Measurements from ENCODE around the gene TEX28. TPM values are rescaled to one million over a fixed set of nuclear protein-coding genes. Genes with fewer than 3 reads are reported as not detected.
"Not testable (repeated sequence)": the region's sequence is repeated elsewhere in the genome, so short reads cannot be mapped to it uniquely, and the experiment has no call there.

Gene TEX28
- total RNA-seq, 1 donor from 2014 or later = not detected

DNA sequence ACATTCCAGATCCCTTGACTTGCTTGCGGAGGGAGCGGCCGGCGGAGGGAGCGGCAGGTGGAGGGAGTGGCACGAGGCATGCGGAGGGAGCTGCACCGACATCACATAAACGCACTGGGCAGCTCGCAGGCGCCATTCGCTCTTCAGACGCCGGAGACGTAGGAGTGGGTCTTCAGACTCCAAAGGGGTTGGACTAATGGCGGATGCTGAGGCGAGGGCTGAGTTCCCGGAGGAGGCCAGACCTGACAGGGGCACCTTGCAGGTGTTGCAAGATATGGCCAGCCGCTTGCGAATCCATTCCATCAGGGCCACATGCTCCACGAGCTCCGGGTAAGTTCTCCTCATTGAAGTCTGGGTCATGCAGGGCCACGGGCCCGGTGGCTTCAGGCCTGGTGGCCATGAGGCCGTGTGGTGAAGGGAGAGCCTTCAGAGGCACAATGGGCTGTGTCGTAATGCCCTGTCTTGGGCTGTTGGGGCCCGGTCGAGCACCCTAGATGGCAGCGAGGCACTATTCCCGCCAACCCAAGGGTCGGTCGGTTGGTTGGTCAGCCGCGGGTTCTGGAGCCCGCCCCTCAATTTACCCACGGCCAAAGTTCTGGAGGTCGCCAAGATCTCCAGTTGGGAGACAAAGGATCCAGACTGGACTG, 863 bp upstream of the TEX28 start, which contains the start of gene TKTL1:
TKTL1 (plus strand) TSS at position 132 of the 647 bp plus-strand sequence; CDS start at position 197, 65 bp downstream.
- H3K9me3 Mint-ChIP-seq = peaks cover 30% of the 10 kb centered on the region
- H3K79me2 ChIP-seq (ENCODE audit: low read depth) = no peaks in the 10 kb centered on the region
- H3K9ac ChIP-seq = no peak within 1 kb of the TSS
- H3K4me1 Mint-ChIP-seq = no peaks in the 10 kb centered on the region
- H3K4me3 Mint-ChIP-seq = no peak within 1 kb of the TSS
- TF ChIP-seq, protein P1, sequence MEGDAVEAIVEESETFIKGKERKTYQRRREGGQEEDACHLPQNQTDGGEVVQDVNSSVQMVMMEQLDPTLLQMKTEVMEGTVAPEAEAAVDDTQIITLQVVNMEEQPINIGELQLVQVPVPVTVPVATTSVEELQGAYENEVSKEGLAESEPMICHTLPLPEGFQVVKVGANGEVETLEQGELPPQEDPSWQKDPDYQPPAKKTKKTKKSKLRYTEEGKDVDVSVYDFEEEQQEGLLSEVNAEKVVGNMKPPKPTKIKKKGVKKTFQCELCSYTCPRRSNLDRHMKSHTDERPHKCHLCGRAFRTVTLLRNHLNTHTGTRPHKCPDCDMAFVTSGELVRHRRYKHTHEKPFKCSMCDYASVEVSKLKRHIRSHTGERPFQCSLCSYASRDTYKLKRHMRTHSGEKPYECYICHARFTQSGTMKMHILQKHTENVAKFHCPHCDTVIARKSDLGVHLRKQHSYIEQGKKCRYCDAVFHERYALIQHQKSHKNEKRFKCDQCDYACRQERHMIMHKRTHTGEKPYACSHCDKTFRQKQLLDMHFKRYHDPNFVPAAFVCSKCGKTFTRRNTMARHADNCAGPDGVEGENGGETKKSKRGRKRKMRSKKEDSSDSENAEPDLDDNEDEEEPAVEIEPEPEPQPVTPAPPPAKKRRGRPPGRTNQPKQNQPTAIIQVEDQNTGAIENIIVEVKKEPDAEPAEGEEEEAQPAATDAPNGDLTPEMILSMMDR (IDR thresholded peaks at IDR 0.05) = no peak
- no peak within 1 kb of the TSS for H3K4me2 ChIP-seq
- H3K36me3 Mint-ChIP-seq = no peaks in the 10 kb centered on the region
- H3F3A ChIP-seq (ENCODE audit: low read depth) = no peaks in the 10 kb centered on the region
- no peak for DNase-seq (ENCODE audit: low spot score)
- H3K4me3 ChIP-seq = no peak within 1 kb of the TSS
- H2AFZ ChIP-seq (replicated peaks) = no peak within 1 kb of the TSS
- peaks cover 7% of the 10 kb centered on the region for H3K9me3 ChIP-seq (ENCODE audit: low read depth)
- no peak within 1 kb of the TSS for H3K27ac ChIP-seq
- no peaks in the 10 kb centered on the region for H3K36me3 ChIP-seq
- H3K27me3 ChIP-seq = no peaks in the 10 kb centered on the region
- peaks cover 7% of the 10 kb centered on the region for H3K27me3 Mint-ChIP-seq (ENCODE audit: insufficient read depth, low read depth)
- peak within 1 kb of the TSS; percentile 42 for H3K27ac Mint-ChIP-seq
- H3K4me1 ChIP-seq = no peaks in the 10 kb centered on the region
- H4K20me1 ChIP-seq (ENCODE audit: low read depth) = no peaks in the 10 kb centered on the region

DNA sequence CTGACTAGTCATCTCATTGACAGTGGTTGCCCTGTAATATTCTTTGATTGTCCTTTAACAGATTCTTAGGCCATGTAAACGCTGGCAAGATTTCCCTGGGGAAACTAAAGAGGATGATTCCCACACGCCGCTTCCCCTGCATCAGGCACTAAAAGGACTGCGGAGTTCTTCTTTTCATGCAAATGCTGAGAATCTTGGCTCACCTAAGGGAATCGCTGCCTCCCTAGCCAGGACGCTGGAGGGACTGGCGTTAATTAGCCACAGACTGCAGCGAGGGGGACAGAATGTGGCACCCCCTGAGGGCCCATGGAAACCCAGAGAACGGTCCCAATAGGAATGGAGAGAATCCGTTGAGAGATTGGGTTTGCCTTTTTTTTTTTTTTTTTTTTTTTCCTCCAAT, 8.5 kb downstream of the TEX28 start:
- H3K4me2 ChIP-seq; H2AFZ ChIP-seq (replicated peaks); H3K4me3 ChIP-seq; H3K27ac Mint-ChIP-seq; H3F3A ChIP-seq (ENCODE audit: low read depth); H3K79me2 ChIP-seq (ENCODE audit: low read depth); H3K9me3 Mint-ChIP-seq; H3K36me3 Mint-ChIP-seq; H4K20me1 ChIP-seq (ENCODE audit: low read depth); H3K4me1 Mint-ChIP-seq; H3K4me1 ChIP-seq; H3K27ac ChIP-seq; H3K9me3 ChIP-seq (ENCODE audit: low read depth); H3K36me3 ChIP-seq; H3K9ac ChIP-seq; DNase-seq (ENCODE audit: low spot score); H3K4me3 Mint-ChIP-seq; H3K27me3 ChIP-seq; H3K27me3 Mint-ChIP-seq (ENCODE audit: insufficient read depth, low read depth): not testable (repeated sequence)

DNA sequence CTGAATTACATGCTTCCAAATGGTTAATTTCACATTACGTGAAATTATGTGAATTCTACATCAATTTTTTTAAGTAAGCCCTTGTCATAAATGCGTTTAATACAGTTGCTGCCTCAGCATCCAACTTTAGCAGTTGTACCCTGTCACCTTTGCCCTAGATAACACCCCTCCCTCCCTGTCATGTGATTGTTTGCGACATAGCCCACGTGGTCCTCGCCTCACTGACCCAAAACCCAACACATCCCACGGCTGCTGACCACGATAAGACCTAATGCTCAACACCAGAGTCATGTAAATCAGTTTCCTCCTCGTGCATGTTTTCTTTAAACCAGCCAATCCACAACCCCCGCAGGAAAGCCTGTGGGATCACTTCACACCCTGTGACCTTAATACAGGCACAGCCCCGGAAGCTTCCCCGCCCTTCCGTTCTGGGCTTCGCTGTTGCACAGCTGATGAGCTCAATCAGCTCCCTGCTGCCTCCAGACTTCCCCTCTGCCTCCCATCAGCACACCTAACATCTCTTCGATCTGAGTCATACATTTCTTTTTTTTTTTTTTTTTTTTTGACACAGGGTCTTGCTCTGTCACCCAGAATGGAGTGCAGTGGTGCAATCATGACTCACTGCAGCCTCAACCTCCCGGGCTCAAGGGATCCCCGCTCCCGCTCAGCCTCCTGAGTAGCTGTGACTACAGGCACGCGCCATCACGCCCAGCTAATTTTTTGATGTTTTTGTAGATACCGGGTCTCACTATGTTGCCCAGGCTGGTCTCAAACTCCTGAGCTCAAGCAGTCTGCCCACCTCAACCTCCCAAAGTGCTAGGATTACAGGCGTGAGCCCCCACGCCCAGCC, 10.2 kb downstream of the TEX28 start:
- H3K36me3 ChIP-seq; H2AFZ ChIP-seq (replicated peaks); H4K20me1 ChIP-seq (ENCODE audit: low read depth); H3K4me1 ChIP-seq; H3K27me3 ChIP-seq; H3K9ac ChIP-seq; H3F3A ChIP-seq (ENCODE audit: low read depth); DNase-seq (ENCODE audit: low spot score); H3K9me3 Mint-ChIP-seq; H3K79me2 ChIP-seq (ENCODE audit: low read depth); H3K4me3 ChIP-seq; H3K27ac ChIP-seq; H3K9me3 ChIP-seq (ENCODE audit: low read depth); H3K4me1 Mint-ChIP-seq; H3K36me3 Mint-ChIP-seq; H3K27me3 Mint-ChIP-seq (ENCODE audit: insufficient read depth, low read depth); H3K27ac Mint-ChIP-seq; H3K4me3 Mint-ChIP-seq; H3K4me2 ChIP-seq: not testable (repeated sequence)

DNA sequence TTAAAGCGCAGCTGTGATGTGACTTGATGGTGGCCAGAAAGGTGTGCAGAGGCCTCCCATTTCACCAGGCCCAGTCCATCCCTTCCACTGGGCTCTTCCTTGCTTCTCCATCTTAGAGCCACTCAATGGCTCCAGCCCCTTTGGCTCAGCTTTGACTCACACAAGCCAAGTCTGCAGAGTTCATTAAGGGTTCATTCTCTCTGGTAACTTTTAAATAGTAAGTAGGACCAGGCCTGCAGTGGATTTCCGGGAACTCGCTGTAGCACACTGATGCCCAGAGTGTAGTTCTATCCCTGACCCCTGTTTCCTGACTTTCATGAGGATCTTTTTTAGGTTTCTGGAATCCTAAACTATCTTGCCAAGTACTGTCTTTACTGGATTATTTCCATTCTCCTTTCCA, 25.7 kb downstream of the TEX28 start:
- H3K9me3 Mint-ChIP-seq; H3K27ac Mint-ChIP-seq; H3F3A ChIP-seq (ENCODE audit: low read depth); H3K36me3 ChIP-seq; H3K4me3 Mint-ChIP-seq; H3K9ac ChIP-seq; H3K9me3 ChIP-seq (ENCODE audit: low read depth); H2AFZ ChIP-seq (replicated peaks); H3K27me3 Mint-ChIP-seq (ENCODE audit: insufficient read depth, low read depth); H3K4me1 Mint-ChIP-seq; H3K27ac ChIP-seq; H3K79me2 ChIP-seq (ENCODE audit: low read depth); H3K27me3 ChIP-seq; DNase-seq (ENCODE audit: low spot score); H3K36me3 Mint-ChIP-seq; H3K4me2 ChIP-seq; H3K4me3 ChIP-seq; H3K4me1 ChIP-seq; H4K20me1 ChIP-seq (ENCODE audit: low read depth): not testable (repeated sequence)

DNA sequence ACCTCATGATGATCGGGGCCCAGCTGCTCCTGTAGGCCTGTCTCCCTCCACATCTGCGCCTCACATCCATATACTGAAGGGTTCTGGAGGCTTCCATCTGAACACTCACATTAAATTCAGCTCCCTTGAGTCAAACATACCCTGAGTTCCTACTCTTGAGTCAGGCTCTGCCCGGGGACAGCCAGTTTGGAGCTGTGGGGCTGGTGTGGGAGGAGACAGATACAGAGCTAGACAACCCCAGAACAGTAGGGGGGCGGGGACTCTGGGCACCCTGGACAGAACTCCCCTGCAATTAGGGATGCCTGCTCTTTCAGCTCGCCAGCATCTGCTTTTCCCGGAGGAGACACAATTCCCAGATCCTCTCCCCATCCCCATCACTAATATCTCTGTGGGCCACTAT, 31.9 kb downstream of the TEX28 start:
- H3K36me3 ChIP-seq, H3K4me2 ChIP-seq: not testable (repeated sequence)

DNA sequence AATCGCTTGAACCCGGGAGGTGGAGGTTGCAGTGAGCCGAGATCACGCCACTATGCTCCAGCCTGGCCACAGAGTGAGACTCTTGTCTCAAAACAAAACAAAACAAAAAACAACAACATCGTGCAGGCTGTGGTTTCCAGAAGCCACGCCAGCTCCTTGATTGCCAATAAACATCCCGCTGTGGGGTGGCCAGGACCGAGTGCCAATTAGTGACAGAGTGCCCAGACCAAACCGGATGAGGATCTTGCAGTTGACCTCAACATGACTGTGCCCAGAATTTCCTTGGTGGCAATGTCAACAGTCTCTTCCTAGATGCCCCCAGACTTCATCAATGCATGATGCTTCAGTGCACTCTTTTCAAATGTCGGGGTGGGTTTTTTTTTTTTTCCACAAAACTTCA, 36.2 kb downstream of the TEX28 start:
- H3K36me3 Mint-ChIP-seq; H4K20me1 ChIP-seq (ENCODE audit: low read depth); H3K4me1 ChIP-seq; H3K27me3 ChIP-seq; H3K9me3 ChIP-seq (ENCODE audit: low read depth); H3K27me3 Mint-ChIP-seq (ENCODE audit: insufficient read depth, low read depth); H3K36me3 ChIP-seq; H3K27ac Mint-ChIP-seq; H3K4me3 ChIP-seq; H3K27ac ChIP-seq; H3K9me3 Mint-ChIP-seq; H3K79me2 ChIP-seq (ENCODE audit: low read depth); H3K9ac ChIP-seq; H3K4me1 Mint-ChIP-seq; DNase-seq (ENCODE audit: low spot score); H3K4me3 Mint-ChIP-seq; H3K4me2 ChIP-seq; H3F3A ChIP-seq (ENCODE audit: low read depth); H2AFZ ChIP-seq (replicated peaks): not testable (repeated sequence)

More for the DNA sequence above, 31.9 kb downstream of the TEX28 start:
- not testable (repeated sequence) for H4K20me1 ChIP-seq (ENCODE audit: low read depth); H2AFZ ChIP-seq (replicated peaks); H3F3A ChIP-seq (ENCODE audit: low read depth); H3K36me3 Mint-ChIP-seq; H3K4me1 Mint-ChIP-seq; H3K4me1 ChIP-seq; H3K4me3 Mint-ChIP-seq; H3K9me3 ChIP-seq (ENCODE audit: low read depth); H3K27ac ChIP-seq; DNase-seq (ENCODE audit: low spot score); H3K9me3 Mint-ChIP-seq; H3K27ac Mint-ChIP-seq; H3K79me2 ChIP-seq (ENCODE audit: low read depth); H3K9ac ChIP-seq; H3K27me3 ChIP-seq; H3K27me3 Mint-ChIP-seq (ENCODE audit: insufficient read depth, low read depth); H3K4me3 ChIP-seq

DNA sequence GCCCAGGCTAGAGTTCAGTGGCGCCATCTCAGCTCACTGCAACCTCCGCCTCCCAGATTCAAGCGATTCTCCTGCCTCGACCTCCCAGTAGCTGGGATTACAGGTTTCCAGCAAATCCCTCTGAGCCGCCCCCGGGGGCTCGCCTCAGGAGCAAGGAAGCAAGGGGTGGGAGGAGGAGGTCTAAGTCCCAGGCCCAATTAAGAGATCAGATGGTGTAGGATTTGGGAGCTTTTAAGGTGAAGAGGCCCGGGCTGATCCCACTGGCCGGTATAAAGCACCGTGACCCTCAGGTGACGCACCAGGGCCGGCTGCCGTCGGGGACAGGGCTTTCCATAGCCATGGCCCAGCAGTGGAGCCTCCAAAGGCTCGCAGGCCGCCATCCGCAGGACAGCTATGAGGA, 37.6 kb downstream of the TEX28 start, which contains the start of gene OPN1MW3:
OPN1MW3 (plus strand) TSS at position 301 of the 400 bp plus-strand sequence; CDS start at position 339, 38 bp downstream.
- not testable (repeated sequence) for H3K36me3 ChIP-seq; H3K4me3 Mint-ChIP-seq; H3F3A ChIP-seq (ENCODE audit: low read depth); H4K20me1 ChIP-seq (ENCODE audit: low read depth); DNase-seq (ENCODE audit: low spot score); H3K79me2 ChIP-seq (ENCODE audit: low read depth); H3K36me3 Mint-ChIP-seq; H3K4me1 Mint-ChIP-seq; H3K27ac ChIP-seq; H3K9ac ChIP-seq; H2AFZ ChIP-seq (replicated peaks); H3K27ac Mint-ChIP-seq; H3K4me1 ChIP-seq; H3K9me3 ChIP-seq (ENCODE audit: low read depth); H3K27me3 ChIP-seq; H3K4me2 ChIP-seq; H3K4me3 ChIP-seq; H3K9me3 Mint-ChIP-seq; H3K27me3 Mint-ChIP-seq (ENCODE audit: insufficient read depth, low read depth)
